Stimulated activated CD4-positive, alpha-beta T cell treated with anti-CD3 and anti-CD28 coated beads, Interleukin-12 subunit alpha, Interleukin-12 subunit beta, amount 100 ng/mL, for 48 hours (primary cell): ENCODE results near the gene L1CAM.

Source experiments
- DNase-seq, 3 donors: peaks; one replicate each; pipeline ENCODE4 v3.0.0-alpha.2; 2020; ENCODE audit warnings: low read depth in 2 of 3, low spot score in 1 of 3

Gene L1CAM

GRCh38 chrX:153865685-153866084 lies 20.3 kb downstream of the L1CAM start:
- DNase-seq: no peak

DNA sequence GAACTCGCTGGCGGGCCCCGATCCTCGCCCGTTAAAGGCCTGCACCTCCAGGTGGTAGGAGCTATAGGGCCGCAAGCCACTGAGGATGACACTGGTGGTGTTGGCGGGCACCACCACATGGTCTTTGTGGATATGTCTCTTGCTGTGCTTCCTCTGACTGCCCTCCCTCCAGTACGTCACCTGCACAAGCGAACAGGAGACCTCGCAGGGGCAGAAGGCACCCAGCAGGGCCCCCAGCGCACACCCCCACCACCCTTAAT lies 20.7 kb downstream of the L1CAM start:
- no peak for DNase-seq

DNA sequence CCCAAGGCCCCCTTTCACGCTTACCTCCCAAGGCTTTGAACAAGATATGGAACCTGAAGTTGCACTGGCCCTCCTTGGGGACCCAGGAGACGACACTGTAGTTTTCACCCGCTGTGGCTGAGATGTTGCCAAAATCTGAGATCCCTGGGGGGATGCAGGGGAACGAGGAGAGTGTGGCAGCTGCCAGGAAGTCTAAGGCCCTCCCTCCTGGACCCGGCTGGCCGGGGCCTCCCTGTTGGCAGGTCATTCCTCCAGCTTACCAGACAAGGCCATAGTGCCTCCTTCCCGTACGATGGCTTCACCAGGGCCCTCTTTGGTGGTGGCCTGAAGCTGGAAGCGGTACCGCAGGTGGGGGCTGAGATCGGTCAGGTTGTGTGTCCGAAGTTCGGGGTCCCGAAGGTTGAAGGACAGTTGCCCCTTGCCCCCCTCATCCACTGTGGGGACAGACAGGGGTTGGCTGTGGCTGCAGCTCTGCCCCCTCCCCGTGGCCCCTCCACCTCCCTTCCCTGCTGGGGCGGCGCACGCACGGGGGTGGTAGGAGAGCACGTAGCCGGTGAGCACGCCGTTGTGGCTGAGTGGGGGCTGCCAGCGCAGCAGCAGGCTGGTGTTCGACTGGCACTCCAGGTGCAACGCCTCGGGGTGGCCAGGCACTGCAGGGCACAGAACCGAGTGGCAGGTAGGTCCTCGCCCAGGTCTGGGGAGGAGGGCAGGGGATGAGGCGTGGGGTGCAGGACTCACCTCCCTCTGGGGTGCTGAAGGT lies 21.2 kb downstream of the L1CAM start:
- DNase-seq: no peak

GRCh38 chrX:153864101-153864500 lies 21.9 kb downstream of the L1CAM start:
- no peak for DNase-seq

GRCh38 chrX:153863251-153863991 lies 22.6 kb downstream of the L1CAM start:
- DNase-seq: no peak

- no peak for DNase-seq
Measured at GRCh38 chrX:153862369-153863250, 23.4 kb downstream of the L1CAM start.

GRCh38 chrX:153861733-153862310 lies 24.2 kb downstream of the L1CAM start:
- DNase-seq: no peak

- DNase-seq: no peak
Measured at GRCh38 chrX:153861151-153861550, 24.8 kb downstream of the L1CAM start.

DNA sequence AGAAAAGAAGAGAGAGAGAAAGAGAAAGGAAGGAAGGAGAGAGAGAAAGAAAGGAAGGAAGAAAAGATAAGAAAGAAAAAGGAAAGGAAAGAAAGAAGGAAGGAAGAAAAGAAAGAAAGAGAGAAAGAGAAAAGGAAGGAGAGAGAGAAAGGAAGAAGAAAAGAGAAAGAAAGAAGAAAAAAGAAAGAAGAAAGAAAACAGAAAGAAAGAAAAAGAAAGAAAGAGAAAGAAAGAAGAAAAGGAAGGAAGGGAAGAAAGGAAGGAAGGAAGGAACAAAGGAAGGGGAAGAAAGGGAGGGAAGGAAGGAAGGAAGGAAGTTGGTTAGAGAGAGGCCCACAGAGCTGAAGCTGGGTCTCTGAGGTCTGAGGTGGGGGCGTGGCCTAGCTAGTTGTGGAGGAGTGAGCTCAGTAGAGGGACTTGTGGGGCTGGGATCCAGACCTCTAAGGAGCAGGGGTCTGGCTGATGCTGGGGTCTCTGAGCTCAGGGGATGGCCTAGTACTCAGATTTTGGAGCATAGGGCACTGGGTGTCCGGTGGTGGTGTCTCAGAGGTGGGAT lies 28.5 kb downstream of the L1CAM start:
- DNase-seq: no peak

DNA sequence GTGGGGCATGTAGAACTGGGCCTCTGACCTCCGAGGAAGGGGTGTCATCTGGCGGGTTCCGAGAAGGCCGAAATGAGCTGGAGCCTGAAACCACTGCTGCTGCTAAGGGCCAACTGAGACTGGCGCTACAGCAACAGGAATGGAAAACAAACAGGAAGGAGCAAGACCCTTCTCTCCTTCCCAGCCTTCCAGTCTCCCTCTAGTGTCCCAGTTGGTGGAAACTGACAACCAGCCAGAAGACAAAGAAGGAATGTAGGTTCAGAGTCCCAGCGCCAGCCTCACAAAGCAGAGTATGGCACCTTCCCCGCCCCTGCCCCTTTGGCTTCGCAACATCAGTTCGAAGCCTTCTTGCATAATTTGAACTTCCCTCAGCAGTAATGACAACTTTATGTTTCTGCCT lies 31.3 kb downstream of the L1CAM start:
- no peak for DNase-seq

- DNase-seq: no peak
Measured at GRCh38 chrX:153853902-153854267, 32.1 kb downstream of the L1CAM start.

- no peak for DNase-seq
Measured at GRCh38 chrX:153853180-153853901, 32.6 kb downstream of the L1CAM start.

DNA sequence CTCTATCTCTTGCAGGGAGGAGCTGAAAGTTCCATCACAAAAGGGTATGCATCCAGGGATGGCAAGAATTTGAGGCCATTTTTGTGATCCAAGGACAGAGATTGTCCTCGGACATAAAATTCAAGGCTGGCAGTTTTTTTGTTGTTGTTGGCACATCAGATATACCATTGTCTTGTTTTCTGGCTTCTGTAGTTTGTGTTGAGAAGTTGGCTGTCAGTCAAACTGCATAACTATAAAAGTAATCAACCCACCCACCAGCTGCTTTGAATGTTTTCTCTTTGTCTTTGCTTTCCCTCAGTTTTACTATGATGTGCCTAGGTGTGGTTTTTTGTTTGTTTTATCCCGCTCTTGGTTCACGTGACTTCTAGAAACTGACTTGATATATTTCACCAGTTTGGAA lies 34.0 kb downstream of the L1CAM start:
- DNase-seq: no peak

GRCh38 chrX:153848325-153848724 lies 37.6 kb downstream of the L1CAM start:
- DNase-seq: no peak

GRCh38 chrX:153845842-153846241 lies 40.1 kb downstream of the L1CAM start:
- no peak for DNase-seq

DNA sequence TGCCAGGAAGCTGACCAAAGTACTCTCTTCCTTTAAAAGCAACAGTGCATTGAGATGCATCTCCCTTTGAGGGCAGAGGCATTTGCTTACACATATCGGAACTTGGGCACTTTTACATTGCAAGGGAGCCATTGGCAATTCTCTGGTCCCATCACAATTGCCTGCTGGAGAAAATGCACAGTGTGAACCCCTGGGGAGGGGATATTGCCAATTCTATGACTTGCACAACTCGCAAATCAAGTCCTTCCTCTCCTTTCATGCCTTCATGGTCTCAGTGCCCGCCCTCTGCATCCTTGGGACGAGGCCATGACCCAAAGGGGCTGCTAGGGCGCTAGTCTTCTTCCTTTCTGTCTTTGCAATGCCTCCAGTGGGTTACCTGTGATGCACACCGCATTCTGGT lies 40.8 kb downstream of the L1CAM start:
- no peak for DNase-seq

GRCh38 chrX:153844509-153845082 lies 41.4 kb downstream of the L1CAM start:
- DNase-seq: no peak

- DNase-seq: no peak
Measured at GRCh38 chrX:153836921-153837320, 49.1 kb downstream of the L1CAM start.

- DNase-seq: no peak
Measured at GRCh38 chrX:153832728-153833127, 53.2 kb downstream of the L1CAM start.

DNA sequence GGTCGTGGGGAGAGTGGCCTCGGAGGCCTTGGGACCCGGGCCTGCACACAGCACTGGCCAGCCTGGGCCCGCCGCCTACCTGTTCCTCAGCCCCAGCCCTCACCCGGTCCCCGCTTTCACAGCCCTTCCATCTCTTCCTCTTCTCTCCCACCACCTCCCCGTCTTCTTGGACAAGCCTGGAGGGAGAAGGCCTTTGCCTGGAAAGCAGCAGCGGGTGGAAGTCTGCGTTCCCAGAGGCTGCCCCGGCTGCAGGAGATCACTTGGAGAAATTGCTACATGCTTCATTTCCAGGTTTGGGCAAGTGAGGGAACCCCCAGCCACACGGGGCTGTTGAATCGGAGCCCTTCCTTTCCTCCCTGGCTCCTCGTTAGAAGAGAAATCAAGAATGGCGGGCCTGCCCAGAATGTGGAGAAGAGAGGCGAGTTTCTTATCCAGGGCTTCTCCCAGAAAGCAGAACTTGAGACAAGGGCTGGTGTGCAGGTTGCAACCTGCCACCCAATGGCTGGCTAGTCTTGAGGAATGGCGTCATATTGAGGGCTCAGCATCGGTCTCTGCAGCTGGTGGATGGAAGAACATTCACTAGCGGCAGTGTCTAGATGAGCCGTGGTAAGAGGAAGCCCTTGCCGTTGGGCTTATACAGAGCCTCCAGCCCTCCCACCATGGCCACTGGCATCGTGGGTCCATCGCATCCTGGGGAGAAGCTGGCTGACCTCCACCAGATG lies 54.4 kb downstream of the L1CAM start:
- DNase-seq: no peak
